ENCODE data around the gene BLTP3B. TPM values are rescaled to one million over a fixed set of nuclear protein-coding genes. Genes with fewer than 3 reads are reported as not detected.

The BLTP3B gene
- polyA plus RNA-seq, 1 of the 3 experiments (the other 2 are of a cell fraction), result 5.8 TPM

DNA sequence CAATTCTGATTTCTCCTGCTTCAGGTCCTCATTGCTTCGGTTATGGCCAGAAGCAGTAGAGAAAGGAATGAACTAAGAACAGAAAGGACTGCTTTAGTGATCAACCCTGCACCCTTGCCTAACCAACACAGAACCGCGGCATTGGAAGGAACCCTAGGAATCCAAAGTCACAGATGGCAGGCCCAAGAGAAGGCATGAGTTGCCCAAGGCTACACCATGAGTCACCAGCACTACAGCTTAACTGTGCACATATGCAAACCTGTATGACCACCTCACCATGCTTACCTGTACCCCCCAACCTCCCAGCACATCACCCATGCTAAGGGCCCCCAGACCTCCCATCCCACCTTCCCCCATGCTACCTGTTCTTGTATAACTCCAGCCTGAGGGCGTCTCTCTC, 25.9 kb upstream of the BLTP3B start:
- POLR2A ChIA-PET, result interaction anchor here (1.3 kb wide), 1 partner anchor 14 kb away, joined by 3 read pairs; no protein-coding TSS in a partner anchor

GRCh38 chr12:100166232-100166631, 23.6 kb upstream of the BLTP3B start:
- Histone ChIP-seq H3F3A (replicated peaks; ENCODE audit: insufficient read depth) (no peaks in the 10 kb centered on the region), H3K4me1 (ENCODE audit: control insufficient read depth in 1 of 2, insufficient read depth in 2 of 2, low read depth in 1 of 2, low read length in 1 of 2) (peaks cover 0 to 7% of the 10 kb centered on the region in 2 experiments; a peak in 2 of 4 replicates), H4K20me1 (ENCODE audit: insufficient read depth) (no peaks in the 10 kb centered on the region), H3K9ac (no peak overlapping the region), H3K79me2 (ENCODE audit: insufficient read depth) (no peaks in the 10 kb centered on the region), H3K9me3 (no peaks in the 10 kb centered on the region), H3K4me2 (no peak overlapping the region), H3K36me3 (replicated peaks in 1 of 2; ENCODE audit: control insufficient read depth in 1 of 2, insufficient read depth in 2 of 2, low read length in 1 of 2) (no peaks in the 10 kb centered on the region), H3K4me3 (ENCODE audit: low read depth in 2 of 2, low read length in 1 of 2) (no peak overlapping the region), H3K27me3 (ENCODE audit: insufficient read depth) (no peaks in the 10 kb centered on the region), H2AFZ (ENCODE audit: low read depth) (no peak overlapping the region), H3K27ac (ENCODE audit: low read depth in 2 of 2, low read length in 1 of 2) (no peak overlapping the region), H3K9me2 (no peaks in the 10 kb centered on the region)
- DNase-seq, result no peak
- TF ChIP-seq FOXM1 (IDR thresholded peaks at IDR 0.05; ENCODE audit: low read depth), result no peak
- TF ChIP-seq NRF1 (IDR thresholded peaks at IDR 0.05; ENCODE audit: low read depth, low read length), result no peak
- no peak for TF ChIP-seq POLR2AphosphoS5 (IDR thresholded peaks at IDR 0.05; ENCODE audit: low read depth, low read length)
- no peak for TF ChIP-seq RFX5 (IDR thresholded peaks at IDR 0.05; ENCODE audit: low read length)
- no peak for TF ChIP-seq SIN3A (IDR thresholded peaks at IDR 0.05; ENCODE audit: borderline replicate concordance, low read depth, low read length)
- no peak for TF ChIP-seq MEF2A (IDR thresholded peaks at IDR 0.05; ENCODE audit: borderline replicate concordance, low read depth)
- TF ChIP-seq FOSL2 (IDR thresholded peaks at IDR 0.05; ENCODE audit: borderline replicate concordance, low read depth), result no peak
- no peak for TF ChIP-seq CHD2 (IDR thresholded peaks at IDR 0.05; ENCODE audit: low read length, partially characterized antibody)
- TF ChIP-seq MXI1 (IDR thresholded peaks at IDR 0.05; ENCODE audit: low read depth, low read length), result no peak
- TF ChIP-seq PBX3 (IDR thresholded peaks at IDR 0.05), result no peak
- TF ChIP-seq, protein P1, sequence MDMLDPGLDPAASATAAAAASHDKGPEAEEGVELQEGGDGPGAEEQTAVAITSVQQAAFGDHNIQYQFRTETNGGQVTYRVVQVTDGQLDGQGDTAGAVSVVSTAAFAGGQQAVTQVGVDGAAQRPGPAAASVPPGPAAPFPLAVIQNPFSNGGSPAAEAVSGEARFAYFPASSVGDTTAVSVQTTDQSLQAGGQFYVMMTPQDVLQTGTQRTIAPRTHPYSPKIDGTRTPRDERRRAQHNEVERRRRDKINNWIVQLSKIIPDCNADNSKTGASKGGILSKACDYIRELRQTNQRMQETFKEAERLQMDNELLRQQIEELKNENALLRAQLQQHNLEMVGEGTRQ (IDR thresholded peaks at IDR 0.05; ENCODE audit: borderline replicate concordance, low read depth, low read length), result no peak
- TF ChIP-seq EP300 (IDR thresholded peaks at IDR 0.05; ENCODE audit: borderline replicate concordance in 1 of 2, low read depth in 1 of 2, low read length in 1 of 2), result no peak
- TF ChIP-seq, protein P2, sequence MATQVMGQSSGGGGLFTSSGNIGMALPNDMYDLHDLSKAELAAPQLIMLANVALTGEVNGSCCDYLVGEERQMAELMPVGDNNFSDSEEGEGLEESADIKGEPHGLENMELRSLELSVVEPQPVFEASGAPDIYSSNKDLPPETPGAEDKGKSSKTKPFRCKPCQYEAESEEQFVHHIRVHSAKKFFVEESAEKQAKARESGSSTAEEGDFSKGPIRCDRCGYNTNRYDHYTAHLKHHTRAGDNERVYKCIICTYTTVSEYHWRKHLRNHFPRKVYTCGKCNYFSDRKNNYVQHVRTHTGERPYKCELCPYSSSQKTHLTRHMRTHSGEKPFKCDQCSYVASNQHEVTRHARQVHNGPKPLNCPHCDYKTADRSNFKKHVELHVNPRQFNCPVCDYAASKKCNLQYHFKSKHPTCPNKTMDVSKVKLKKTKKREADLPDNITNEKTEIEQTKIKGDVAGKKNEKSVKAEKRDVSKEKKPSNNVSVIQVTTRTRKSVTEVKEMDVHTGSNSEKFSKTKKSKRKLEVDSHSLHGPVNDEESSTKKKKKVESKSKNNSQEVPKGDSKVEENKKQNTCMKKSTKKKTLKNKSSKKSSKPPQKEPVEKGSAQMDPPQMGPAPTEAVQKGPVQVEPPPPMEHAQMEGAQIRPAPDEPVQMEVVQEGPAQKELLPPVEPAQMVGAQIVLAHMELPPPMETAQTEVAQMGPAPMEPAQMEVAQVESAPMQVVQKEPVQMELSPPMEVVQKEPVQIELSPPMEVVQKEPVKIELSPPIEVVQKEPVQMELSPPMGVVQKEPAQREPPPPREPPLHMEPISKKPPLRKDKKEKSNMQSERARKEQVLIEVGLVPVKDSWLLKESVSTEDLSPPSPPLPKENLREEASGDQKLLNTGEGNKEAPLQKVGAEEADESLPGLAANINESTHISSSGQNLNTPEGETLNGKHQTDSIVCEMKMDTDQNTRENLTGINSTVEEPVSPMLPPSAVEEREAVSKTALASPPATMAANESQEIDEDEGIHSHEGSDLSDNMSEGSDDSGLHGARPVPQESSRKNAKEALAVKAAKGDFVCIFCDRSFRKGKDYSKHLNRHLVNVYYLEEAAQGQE (IDR thresholded peaks at IDR 0.05; ENCODE audit: low read depth, low read length), result no peak
- TF ChIP-seq SMC3 (IDR thresholded peaks at IDR 0.05; ENCODE audit: low read depth, low read length), result no peak
- no peak for TF ChIP-seq GATA2 (CRISPR knock-in tag; IDR thresholded peaks at IDR 0.05)
- TF ChIP-seq, protein P3, sequence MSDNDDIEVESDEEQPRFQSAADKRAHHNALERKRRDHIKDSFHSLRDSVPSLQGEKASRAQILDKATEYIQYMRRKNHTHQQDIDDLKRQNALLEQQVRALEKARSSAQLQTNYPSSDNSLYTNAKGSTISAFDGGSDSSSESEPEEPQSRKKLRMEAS (IDR thresholded peaks at IDR 0.05; ENCODE audit: low read depth), result no peak
- no peak for TF ChIP-seq TAF1 (IDR thresholded peaks at IDR 0.05; ENCODE audit: borderline replicate concordance, low read depth, low read length)
- TF ChIP-seq CTCF (IDR thresholded peaks at IDR 0.05), result no peak
- CTCF ChIA-PET, result interaction anchor here (1.4 to 4.9 kb wide), 2 partner anchors 13 to 388 kb away, joined by 4 to 34 read pairs; no protein-coding TSS in a partner anchor
- 85% methylated on average over 10 of the region's 10 CpGs for WGBS (ENCODE audit: low lambda C conversion rate)
- POLR2A ChIA-PET, result no interaction called here

More for the DNA sequence above, 25.9 kb upstream of the BLTP3B start:
- Histone ChIP-seq H3F3A (replicated peaks; ENCODE audit: insufficient read depth) (no peaks in the 10 kb centered on the region), H3K4me2 (no peak overlapping the region), H3K27me3 (ENCODE audit: insufficient read depth) (no peaks in the 10 kb centered on the region), H3K79me2 (ENCODE audit: insufficient read depth) (no peaks in the 10 kb centered on the region), H3K4me3 (ENCODE audit: low read depth in 2 of 2, low read length in 1 of 2) (no peak overlapping the region), H4K20me1 (ENCODE audit: insufficient read depth) (no peaks in the 10 kb centered on the region), H3K9me3 (no peaks in the 10 kb centered on the region), H3K9ac (no peak overlapping the region), H3K36me3 (replicated peaks in 1 of 2; ENCODE audit: control insufficient read depth in 1 of 2, insufficient read depth in 2 of 2, low read length in 1 of 2) (peaks cover 0 to 2% of the 10 kb centered on the region in 2 experiments), H2AFZ (ENCODE audit: low read depth) (no peak overlapping the region), H3K4me1 (ENCODE audit: control insufficient read depth in 1 of 2, insufficient read depth in 2 of 2, low read depth in 1 of 2, low read length in 1 of 2) (peaks cover 0 to 7% of the 10 kb centered on the region in 2 experiments; a peak in 2 of 4 replicates), H3K9me2 (no peaks in the 10 kb centered on the region), H3K27ac (ENCODE audit: low read depth in 2 of 2, low read length in 1 of 2) (no peak overlapping the region)
- TF ChIP-seq TAF1 (IDR thresholded peaks at IDR 0.05; ENCODE audit: borderline replicate concordance, low read depth, low read length), result no peak
- no peak for TF ChIP-seq POLR2AphosphoS5 (IDR thresholded peaks at IDR 0.05; ENCODE audit: low read depth, low read length)
- no peak for TF ChIP-seq RFX5 (IDR thresholded peaks at IDR 0.05; ENCODE audit: low read length)
- no peak for TF ChIP-seq JUND (IDR thresholded peaks at IDR 0.05)
- TF ChIP-seq MEF2A (IDR thresholded peaks at IDR 0.05; ENCODE audit: borderline replicate concordance, low read depth), result no peak
- TF ChIP-seq EP300 (IDR thresholded peaks at IDR 0.05; ENCODE audit: borderline replicate concordance in 1 of 2, low read depth in 1 of 2, low read length in 1 of 2), result no peak
- 86% methylated on average over 4 of the region's 4 CpGs for WGBS (ENCODE audit: low lambda C conversion rate)
- DNase-seq, result no peak
- CTCF ChIA-PET, result interaction anchor here (1.3 kb wide), 1 partner anchor 32 kb away, joined by 3 read pairs; the partner anchor contains the start of gene ACTR6

Measured in SK-N-SH (cell line).